ENCODE measurements around the gene SH3GL1. TPM values are rescaled to one million over a fixed set of nuclear protein-coding genes. Genes with fewer than 3 reads are reported as not detected.

The SH3GL1 gene
- total and polyA plus RNA-seq, 9 of the 15 experiments (the other 6 are each of a cell fraction or from before 2014, with no cell fraction given) = 1.7 to 75.3 (median 25.7) TPM

DNA sequence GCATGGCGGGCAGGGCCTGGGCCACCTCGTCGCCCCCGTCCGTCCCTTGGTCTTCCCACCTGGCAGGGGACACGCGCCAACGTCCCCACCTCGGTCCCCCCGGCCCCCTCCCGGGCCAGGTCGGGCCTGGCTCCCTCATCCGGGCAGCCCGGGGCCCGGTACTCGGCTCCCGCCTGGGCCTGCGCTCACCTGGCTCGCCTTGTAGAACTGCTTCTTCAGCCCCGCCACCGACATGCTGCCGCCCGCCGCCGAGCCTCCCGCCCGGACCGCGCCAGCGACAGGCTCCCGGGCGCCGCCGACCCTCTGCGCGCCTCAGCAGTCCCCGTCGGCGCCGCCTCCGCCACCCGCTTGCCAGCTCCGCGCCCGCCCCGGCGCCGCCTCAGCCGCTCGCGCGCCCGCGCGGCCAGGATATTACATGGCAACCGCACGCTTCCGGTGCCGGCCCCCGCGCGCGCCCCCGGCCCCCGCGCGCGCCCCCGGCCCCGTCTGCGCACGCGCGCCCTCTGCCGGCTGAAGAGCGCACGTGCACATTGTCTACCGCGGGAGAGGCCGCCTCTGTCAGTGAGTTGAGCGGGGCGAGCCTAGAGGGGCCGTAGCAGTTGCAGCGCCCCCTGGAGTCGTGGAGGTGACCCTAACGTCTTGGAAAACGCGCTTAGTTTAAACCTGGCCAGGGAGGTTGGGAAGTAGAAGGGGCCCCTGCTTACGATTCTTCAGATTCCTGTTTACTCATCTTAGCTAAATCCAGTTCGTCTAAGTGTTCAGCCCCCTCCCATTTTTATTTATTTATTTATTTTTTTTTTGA is at the start of gene SH3GL1 (continued):
- TF ChIP-seq NEUROD1 (IDR thresholded peaks at IDR 0.05; ENCODE audit: borderline replicate concordance, low read depth, low read length, partially characterized antibody) = peak; percentile 29
- TF ChIP-seq, protein P1, sequence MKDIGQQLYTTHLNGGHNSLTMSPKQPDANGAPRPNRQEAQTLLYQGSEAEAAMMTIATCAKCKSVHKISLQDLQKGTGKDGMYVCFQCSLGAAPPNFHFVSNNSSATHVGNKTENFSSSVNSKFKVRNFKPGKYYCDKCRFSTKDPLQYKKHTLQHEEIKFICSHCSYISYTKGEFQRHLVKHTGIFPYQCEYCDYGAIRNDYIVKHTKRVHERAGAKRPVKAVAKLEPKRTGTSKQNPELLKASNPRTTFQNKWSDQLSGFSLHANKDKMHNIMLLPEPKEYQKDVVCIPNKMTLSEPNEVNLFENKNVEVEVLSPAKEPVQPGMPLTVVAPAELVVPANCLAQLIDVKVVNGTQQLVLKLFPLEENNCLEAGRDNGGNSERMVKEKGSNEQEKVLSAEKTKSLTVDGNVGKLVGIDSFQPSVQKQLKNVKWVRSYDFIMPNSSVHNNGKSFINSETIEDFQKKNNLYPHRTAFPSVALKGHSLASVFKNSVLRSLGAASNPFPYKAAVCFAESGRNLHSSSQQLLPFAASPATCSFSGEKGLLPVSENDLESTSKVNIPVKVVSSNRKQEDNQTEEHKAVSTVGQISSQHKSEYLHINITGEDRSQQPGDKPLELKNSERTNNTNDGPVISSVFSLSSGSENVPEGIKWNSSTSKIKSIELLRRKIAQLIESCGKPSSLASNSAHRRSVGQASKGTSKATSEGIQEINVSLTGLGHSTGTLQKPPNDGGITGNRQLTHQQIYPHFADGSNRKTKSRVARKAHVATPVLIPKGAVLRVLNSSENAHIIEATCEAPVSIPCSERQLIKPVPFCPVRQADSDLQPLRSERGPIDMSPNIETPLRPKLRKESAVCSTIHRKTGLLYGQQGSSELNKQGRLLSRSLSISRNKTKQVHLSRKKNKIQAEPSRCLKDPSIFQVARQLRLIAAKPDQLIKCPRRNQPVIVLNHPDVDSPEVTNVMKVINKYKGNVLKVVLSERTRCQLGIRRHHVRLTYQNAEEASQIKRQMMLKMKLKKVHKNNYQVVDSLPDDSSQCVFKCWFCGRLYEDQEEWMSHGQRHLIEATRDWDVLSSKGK (CRISPR knock-in tag; IDR thresholded peaks at IDR 0.05) = no peak
- TF ChIP-seq, protein P2, sequence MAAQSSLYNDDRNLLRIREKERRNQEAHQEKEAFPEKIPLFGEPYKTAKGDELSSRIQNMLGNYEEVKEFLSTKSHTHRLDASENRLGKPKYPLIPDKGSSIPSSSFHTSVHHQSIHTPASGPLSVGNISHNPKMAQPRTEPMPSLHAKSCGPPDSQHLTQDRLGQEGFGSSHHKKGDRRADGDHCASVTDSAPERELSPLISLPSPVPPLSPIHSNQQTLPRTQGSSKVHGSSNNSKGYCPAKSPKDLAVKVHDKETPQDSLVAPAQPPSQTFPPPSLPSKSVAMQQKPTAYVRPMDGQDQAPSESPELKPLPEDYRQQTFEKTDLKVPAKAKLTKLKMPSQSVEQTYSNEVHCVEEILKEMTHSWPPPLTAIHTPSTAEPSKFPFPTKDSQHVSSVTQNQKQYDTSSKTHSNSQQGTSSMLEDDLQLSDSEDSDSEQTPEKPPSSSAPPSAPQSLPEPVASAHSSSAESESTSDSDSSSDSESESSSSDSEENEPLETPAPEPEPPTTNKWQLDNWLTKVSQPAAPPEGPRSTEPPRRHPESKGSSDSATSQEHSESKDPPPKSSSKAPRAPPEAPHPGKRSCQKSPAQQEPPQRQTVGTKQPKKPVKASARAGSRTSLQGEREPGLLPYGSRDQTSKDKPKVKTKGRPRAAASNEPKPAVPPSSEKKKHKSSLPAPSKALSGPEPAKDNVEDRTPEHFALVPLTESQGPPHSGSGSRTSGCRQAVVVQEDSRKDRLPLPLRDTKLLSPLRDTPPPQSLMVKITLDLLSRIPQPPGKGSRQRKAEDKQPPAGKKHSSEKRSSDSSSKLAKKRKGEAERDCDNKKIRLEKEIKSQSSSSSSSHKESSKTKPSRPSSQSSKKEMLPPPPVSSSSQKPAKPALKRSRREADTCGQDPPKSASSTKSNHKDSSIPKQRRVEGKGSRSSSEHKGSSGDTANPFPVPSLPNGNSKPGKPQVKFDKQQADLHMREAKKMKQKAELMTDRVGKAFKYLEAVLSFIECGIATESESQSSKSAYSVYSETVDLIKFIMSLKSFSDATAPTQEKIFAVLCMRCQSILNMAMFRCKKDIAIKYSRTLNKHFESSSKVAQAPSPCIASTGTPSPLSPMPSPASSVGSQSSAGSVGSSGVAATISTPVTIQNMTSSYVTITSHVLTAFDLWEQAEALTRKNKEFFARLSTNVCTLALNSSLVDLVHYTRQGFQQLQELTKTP (IDR thresholded peaks at IDR 0.05; ENCODE audit: low read depth in 1 of 2, partially characterized antibody in 2 of 2) = peak in 1 of 2 experiments; percentile 22
- TF ChIP-seq, protein P3, sequence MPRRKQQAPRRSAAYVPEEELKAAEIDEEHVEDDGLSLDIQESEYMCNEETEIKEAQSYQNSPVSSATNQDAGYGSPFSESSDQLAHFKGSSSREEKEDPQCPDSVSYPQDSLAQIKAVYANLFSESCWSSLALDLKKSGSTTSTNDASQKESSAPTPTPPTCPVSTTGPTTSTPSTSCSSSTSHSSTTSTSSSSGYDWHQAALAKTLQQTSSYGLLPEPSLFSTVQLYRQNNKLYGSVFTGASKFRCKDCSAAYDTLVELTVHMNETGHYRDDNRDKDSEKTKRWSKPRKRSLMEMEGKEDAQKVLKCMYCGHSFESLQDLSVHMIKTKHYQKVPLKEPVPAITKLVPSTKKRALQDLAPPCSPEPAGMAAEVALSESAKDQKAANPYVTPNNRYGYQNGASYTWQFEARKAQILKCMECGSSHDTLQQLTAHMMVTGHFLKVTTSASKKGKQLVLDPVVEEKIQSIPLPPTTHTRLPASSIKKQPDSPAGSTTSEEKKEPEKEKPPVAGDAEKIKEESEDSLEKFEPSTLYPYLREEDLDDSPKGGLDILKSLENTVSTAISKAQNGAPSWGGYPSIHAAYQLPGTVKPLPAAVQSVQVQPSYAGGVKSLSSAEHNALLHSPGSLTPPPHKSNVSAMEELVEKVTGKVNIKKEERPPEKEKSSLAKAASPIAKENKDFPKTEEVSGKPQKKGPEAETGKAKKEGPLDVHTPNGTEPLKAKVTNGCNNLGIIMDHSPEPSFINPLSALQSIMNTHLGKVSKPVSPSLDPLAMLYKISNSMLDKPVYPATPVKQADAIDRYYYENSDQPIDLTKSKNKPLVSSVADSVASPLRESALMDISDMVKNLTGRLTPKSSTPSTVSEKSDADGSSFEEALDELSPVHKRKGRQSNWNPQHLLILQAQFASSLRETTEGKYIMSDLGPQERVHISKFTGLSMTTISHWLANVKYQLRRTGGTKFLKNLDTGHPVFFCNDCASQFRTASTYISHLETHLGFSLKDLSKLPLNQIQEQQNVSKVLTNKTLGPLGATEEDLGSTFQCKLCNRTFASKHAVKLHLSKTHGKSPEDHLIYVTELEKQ (CRISPR knock-in tag; IDR thresholded peaks at IDR 0.05) = no peak
- TF ChIP-seq ZNF445 (CRISPR knock-in tag; IDR thresholded peaks at IDR 0.05; ENCODE audit: low read depth) = no peak
- TF ChIP-seq, protein P4, sequence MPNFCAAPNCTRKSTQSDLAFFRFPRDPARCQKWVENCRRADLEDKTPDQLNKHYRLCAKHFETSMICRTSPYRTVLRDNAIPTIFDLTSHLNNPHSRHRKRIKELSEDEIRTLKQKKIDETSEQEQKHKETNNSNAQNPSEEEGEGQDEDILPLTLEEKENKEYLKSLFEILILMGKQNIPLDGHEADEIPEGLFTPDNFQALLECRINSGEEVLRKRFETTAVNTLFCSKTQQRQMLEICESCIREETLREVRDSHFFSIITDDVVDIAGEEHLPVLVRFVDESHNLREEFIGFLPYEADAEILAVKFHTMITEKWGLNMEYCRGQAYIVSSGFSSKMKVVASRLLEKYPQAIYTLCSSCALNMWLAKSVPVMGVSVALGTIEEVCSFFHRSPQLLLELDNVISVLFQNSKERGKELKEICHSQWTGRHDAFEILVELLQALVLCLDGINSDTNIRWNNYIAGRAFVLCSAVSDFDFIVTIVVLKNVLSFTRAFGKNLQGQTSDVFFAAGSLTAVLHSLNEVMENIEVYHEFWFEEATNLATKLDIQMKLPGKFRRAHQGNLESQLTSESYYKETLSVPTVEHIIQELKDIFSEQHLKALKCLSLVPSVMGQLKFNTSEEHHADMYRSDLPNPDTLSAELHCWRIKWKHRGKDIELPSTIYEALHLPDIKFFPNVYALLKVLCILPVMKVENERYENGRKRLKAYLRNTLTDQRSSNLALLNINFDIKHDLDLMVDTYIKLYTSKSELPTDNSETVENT (CRISPR knock-in tag; IDR thresholded peaks at IDR 0.05) = peak; percentile 100
- no peak for TF ChIP-seq CSDE1 (IDR thresholded peaks at IDR 0.05)
- TF ChIP-seq, protein P5, sequence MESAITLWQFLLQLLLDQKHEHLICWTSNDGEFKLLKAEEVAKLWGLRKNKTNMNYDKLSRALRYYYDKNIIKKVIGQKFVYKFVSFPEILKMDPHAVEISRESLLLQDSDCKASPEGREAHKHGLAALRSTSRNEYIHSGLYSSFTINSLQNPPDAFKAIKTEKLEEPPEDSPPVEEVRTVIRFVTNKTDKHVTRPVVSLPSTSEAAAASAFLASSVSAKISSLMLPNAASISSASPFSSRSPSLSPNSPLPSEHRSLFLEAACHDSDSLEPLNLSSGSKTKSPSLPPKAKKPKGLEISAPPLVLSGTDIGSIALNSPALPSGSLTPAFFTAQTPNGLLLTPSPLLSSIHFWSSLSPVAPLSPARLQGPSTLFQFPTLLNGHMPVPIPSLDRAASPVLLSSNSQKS (CRISPR knock-in tag; IDR thresholded peaks at IDR 0.05) = no peak
- TF ChIP-seq ZNF253 (CRISPR knock-in tag; conservative IDR thresholded peaks at IDR 0.05) = no peak
- no peak; the same call in 1 of the 2 replicates for TF ChIP-seq ZBTB1 (CRISPR knock-in tag; IDR thresholded peaks at IDR 0.05; ENCODE audit: borderline replicate concordance, low read depth)

Data from K562 (cell line).